Activated naive CD8-positive, alpha-beta T cell (primary cell): ENCODE results near the gene BOC.

Source experiments
- H3K27ac Mint-ChIP-seq: one replicate; pipeline ENCODE4 v1.8.0; 2021; ENCODE audit warnings: mixed read lengths
- H3K27me3 Mint-ChIP-seq: one replicate; pipeline ENCODE4 v1.8.0; 2021; ENCODE audit warnings: mixed read lengths
- H3K36me3 Mint-ChIP-seq: one replicate; pipeline ENCODE4 v1.8.0; 2021; ENCODE audit warnings: mixed read lengths
- H3K4me1 Mint-ChIP-seq: one replicate; pipeline ENCODE4 v1.8.0; 2021; ENCODE audit warnings: low read depth, mixed read lengths
- H3K4me3 Mint-ChIP-seq: one replicate; pipeline ENCODE4 v1.8.0; 2021; ENCODE audit warnings: mild to moderate bottlenecking, mixed read lengths
- H3K9me3 Mint-ChIP-seq: one replicate; pipeline ENCODE4 v1.8.0; 2021; ENCODE audit warnings: low read depth, mixed read lengths

Gene BOC

GRCh38 chr3:113261063-113261625, 49.8 kb downstream of the BOC start:
- Mint-ChIP-seq H3K4me1 (no peaks in the 10 kb centered on the region), H3K27me3 (no peaks in the 10 kb centered on the region), H3K9me3 (no peaks in the 10 kb centered on the region), H3K4me3 (no peak overlapping the region), H3K27ac (no peak overlapping the region), H3K36me3 (no peaks in the 10 kb centered on the region)

GRCh38 chr3:113261626-113262303, 50.4 kb downstream of the BOC start:
- H3K4me1 Mint-ChIP-seq = no peaks in the 10 kb centered on the region
- H3K36me3 Mint-ChIP-seq = no peaks in the 10 kb centered on the region
- H3K9me3 Mint-ChIP-seq = no peaks in the 10 kb centered on the region
- H3K4me3 Mint-ChIP-seq = no peak overlapping the region
- H3K27ac Mint-ChIP-seq = no peak overlapping the region
- H3K27me3 Mint-ChIP-seq = no peaks in the 10 kb centered on the region

GRCh38 chr3:113262304-113262665, 50.9 kb downstream of the BOC start:
- no peaks in the 10 kb centered on the region for H3K36me3 Mint-ChIP-seq
- H3K27me3 Mint-ChIP-seq = no peaks in the 10 kb centered on the region
- no peak overlapping the region for H3K4me3 Mint-ChIP-seq
- no peak overlapping the region for H3K27ac Mint-ChIP-seq
- H3K4me1 Mint-ChIP-seq = no peaks in the 10 kb centered on the region
- no peaks in the 10 kb centered on the region for H3K9me3 Mint-ChIP-seq

GRCh38 chr3:113263020-113263419, 51.7 kb downstream of the BOC start:
- Mint-ChIP-seq H3K36me3 (no peaks in the 10 kb centered on the region), H3K27ac (no peak overlapping the region), H3K9me3 (no peaks in the 10 kb centered on the region), H3K4me3 (no peak overlapping the region), H3K27me3 (no peaks in the 10 kb centered on the region), H3K4me1 (no peaks in the 10 kb centered on the region)

GRCh38 chr3:113263778-113264177, 52.4 kb downstream of the BOC start:
- H3K4me1 Mint-ChIP-seq = no peaks in the 10 kb centered on the region
- H3K27ac Mint-ChIP-seq = no peak overlapping the region
- no peaks in the 10 kb centered on the region for H3K27me3 Mint-ChIP-seq
- no peaks in the 10 kb centered on the region for H3K36me3 Mint-ChIP-seq
- no peak overlapping the region for H3K4me3 Mint-ChIP-seq
- H3K9me3 Mint-ChIP-seq = no peaks in the 10 kb centered on the region

- Mint-ChIP-seq H3K36me3 (no peaks in the 10 kb centered on the region), H3K9me3 (no peaks in the 10 kb centered on the region), H3K4me3 (no peak overlapping the region), H3K27me3 (no peaks in the 10 kb centered on the region), H3K27ac (no peak overlapping the region), H3K4me1 (no peaks in the 10 kb centered on the region)
These were observed 53.1 kb downstream of the BOC start for GRCh38 chr3:113264283-113265131.

GRCh38 chr3:113265231-113265630, 53.9 kb downstream of the BOC start:
- no peaks in the 10 kb centered on the region for H3K9me3 Mint-ChIP-seq
- no peaks in the 10 kb centered on the region for H3K36me3 Mint-ChIP-seq
- no peak overlapping the region for H3K27ac Mint-ChIP-seq
- H3K4me1 Mint-ChIP-seq = no peaks in the 10 kb centered on the region
- H3K4me3 Mint-ChIP-seq = no peak overlapping the region
- no peaks in the 10 kb centered on the region for H3K27me3 Mint-ChIP-seq

GRCh38 chr3:113266738-113267137, 55.4 kb downstream of the BOC start:
- no peaks in the 10 kb centered on the region for H3K27me3 Mint-ChIP-seq
- H3K4me1 Mint-ChIP-seq = no peaks in the 10 kb centered on the region
- H3K27ac Mint-ChIP-seq = no peak overlapping the region
- no peaks in the 10 kb centered on the region for H3K36me3 Mint-ChIP-seq
- no peaks in the 10 kb centered on the region for H3K9me3 Mint-ChIP-seq
- no peak overlapping the region for H3K4me3 Mint-ChIP-seq

GRCh38 chr3:113268311-113268710, 57.0 kb downstream of the BOC start:
- Mint-ChIP-seq H3K9me3 (no peaks in the 10 kb centered on the region), H3K4me3 (no peak overlapping the region), H3K36me3 (no peaks in the 10 kb centered on the region), H3K4me1 (no peaks in the 10 kb centered on the region), H3K27ac (no peak overlapping the region), H3K27me3 (no peaks in the 10 kb centered on the region)

- H3K4me1 Mint-ChIP-seq = no peaks in the 10 kb centered on the region
- H3K27me3 Mint-ChIP-seq = no peaks in the 10 kb centered on the region
- H3K9me3 Mint-ChIP-seq = no peaks in the 10 kb centered on the region
- H3K36me3 Mint-ChIP-seq = no peaks in the 10 kb centered on the region
- H3K27ac Mint-ChIP-seq = no peak overlapping the region
- H3K4me3 Mint-ChIP-seq = no peak overlapping the region
These were observed 57.6 kb downstream of the BOC start for GRCh38 chr3:113268942-113269341.

GRCh38 chr3:113269661-113270060, 58.3 kb downstream of the BOC start:
- no peaks in the 10 kb centered on the region for H3K36me3 Mint-ChIP-seq
- H3K4me1 Mint-ChIP-seq = no peaks in the 10 kb centered on the region
- no peak overlapping the region for H3K27ac Mint-ChIP-seq
- no peaks in the 10 kb centered on the region for H3K27me3 Mint-ChIP-seq
- H3K9me3 Mint-ChIP-seq = no peaks in the 10 kb centered on the region
- no peak overlapping the region for H3K4me3 Mint-ChIP-seq

GRCh38 chr3:113270068-113270467, 58.7 kb downstream of the BOC start:
- no peaks in the 10 kb centered on the region for H3K9me3 Mint-ChIP-seq
- H3K27ac Mint-ChIP-seq = no peak overlapping the region
- H3K27me3 Mint-ChIP-seq = no peaks in the 10 kb centered on the region
- no peaks in the 10 kb centered on the region for H3K4me1 Mint-ChIP-seq
- no peaks in the 10 kb centered on the region for H3K36me3 Mint-ChIP-seq
- no peak overlapping the region for H3K4me3 Mint-ChIP-seq

- Mint-ChIP-seq H3K27me3 (no peaks in the 10 kb centered on the region), H3K27ac (no peak overlapping the region), H3K36me3 (no peaks in the 10 kb centered on the region), H3K4me1 (no peaks in the 10 kb centered on the region), H3K4me3 (no peak overlapping the region), H3K9me3 (no peaks in the 10 kb centered on the region)
These were observed 59.4 kb downstream of the BOC start for GRCh38 chr3:113270786-113271185.

GRCh38 chr3:113271189-113271588, 59.8 kb downstream of the BOC start:
- Mint-ChIP-seq H3K4me3 (no peak overlapping the region), H3K9me3 (no peaks in the 10 kb centered on the region), H3K36me3 (no peaks in the 10 kb centered on the region), H3K4me1 (peaks cover 3% of the 10 kb centered on the region), H3K27me3 (no peaks in the 10 kb centered on the region), H3K27ac (no peak overlapping the region)

- Mint-ChIP-seq H3K4me3 (no peak overlapping the region), H3K36me3 (no peaks in the 10 kb centered on the region), H3K27ac (no peak overlapping the region), H3K27me3 (no peaks in the 10 kb centered on the region), H3K9me3 (no peaks in the 10 kb centered on the region), H3K4me1 (peaks cover 7% of the 10 kb centered on the region)
These were observed 60.4 kb downstream of the BOC start for GRCh38 chr3:113271594-113272384.
